Endothelial cell of umbilical vein (primary cell): Measurements from ENCODE around the gene ERVK3-1.

Experiments used
- EZH2 ChIP-seq: IDR thresholded peaks from 2 replicates; pipeline ENCODE4 v1.6.1; 2012; ENCODE audit warnings: borderline replicate concordance, low read depth, mild to moderate bottlenecking, moderate library complexity, low read length, inconsistent platforms; ENCODE audit not compliant: severe bottlenecking
- FOS ChIP-seq: IDR thresholded peaks from 2 replicates; pipeline ENCODE4 v1.6.1; 2011; ENCODE audit warnings: mild to moderate bottlenecking, low read length, moderate library complexity, borderline replicate concordance; ENCODE audit not compliant: insufficient read depth
- JUN ChIP-seq: IDR thresholded peaks from 2 replicates; pipeline ENCODE4 v1.6.1; 2011; ENCODE audit warnings: borderline replicate concordance, low read depth; ENCODE audit not compliant: insufficient read length, insufficient read depth
- MAX ChIP-seq: IDR thresholded peaks from 2 replicates; pipeline ENCODE4 v1.6.1; 2011; ENCODE audit not compliant: insufficient read depth, insufficient read length
- MYC ChIP-seq: IDR thresholded peaks from one replicate; pipeline ENCODE4 v1.6.1; 2011; ENCODE audit warnings: mild to moderate bottlenecking, low read depth, low read length
- POLR2A ChIP-seq: IDR thresholded peaks from 2 replicates; pipeline ENCODE4 v1.6.1; 2012; ENCODE audit warnings: low read depth, mild to moderate bottlenecking, control low read depth, low read length
- POLR2AphosphoS5 ChIP-seq: IDR thresholded peaks from 2 replicates; pipeline ENCODE4 v1.6.1; 2012; ENCODE audit warnings: low read depth, mild to moderate bottlenecking, control low read depth, low read length, moderate library complexity; ENCODE audit not compliant: insufficient read depth
- TF ChIP-seq, protein P1 (sequence below), 2 donors: IDR thresholded peaks; 1 replicate in 1 of 2; 2 replicates in 1 of 2; pipeline ENCODE4 v1.5.1; 2011; ENCODE audit warnings: low read length in 2 of 2, mild to moderate bottlenecking in 2 of 2, moderate library complexity in 2 of 2, control low read depth in 1 of 2, inconsistent platforms in 1 of 2, low read depth in 1 of 2; ENCODE audit not compliant: insufficient read depth in 1 of 2; ENCODE audit errors: extremely low read depth in 1 of 2

GRCh38 chr19:58330458-58330857 is 25.3 kb downstream of the ERVK3-1 start:
- TF ChIP-seq, protein P1, sequence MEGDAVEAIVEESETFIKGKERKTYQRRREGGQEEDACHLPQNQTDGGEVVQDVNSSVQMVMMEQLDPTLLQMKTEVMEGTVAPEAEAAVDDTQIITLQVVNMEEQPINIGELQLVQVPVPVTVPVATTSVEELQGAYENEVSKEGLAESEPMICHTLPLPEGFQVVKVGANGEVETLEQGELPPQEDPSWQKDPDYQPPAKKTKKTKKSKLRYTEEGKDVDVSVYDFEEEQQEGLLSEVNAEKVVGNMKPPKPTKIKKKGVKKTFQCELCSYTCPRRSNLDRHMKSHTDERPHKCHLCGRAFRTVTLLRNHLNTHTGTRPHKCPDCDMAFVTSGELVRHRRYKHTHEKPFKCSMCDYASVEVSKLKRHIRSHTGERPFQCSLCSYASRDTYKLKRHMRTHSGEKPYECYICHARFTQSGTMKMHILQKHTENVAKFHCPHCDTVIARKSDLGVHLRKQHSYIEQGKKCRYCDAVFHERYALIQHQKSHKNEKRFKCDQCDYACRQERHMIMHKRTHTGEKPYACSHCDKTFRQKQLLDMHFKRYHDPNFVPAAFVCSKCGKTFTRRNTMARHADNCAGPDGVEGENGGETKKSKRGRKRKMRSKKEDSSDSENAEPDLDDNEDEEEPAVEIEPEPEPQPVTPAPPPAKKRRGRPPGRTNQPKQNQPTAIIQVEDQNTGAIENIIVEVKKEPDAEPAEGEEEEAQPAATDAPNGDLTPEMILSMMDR (IDR thresholded peaks at IDR 0.05; ENCODE audit: extremely low read depth in 1 of 2, insufficient read depth in 1 of 2, low read depth in 1 of 2, low read length in 2 of 2): no peak
- TF ChIP-seq JUN: no peak
- TF ChIP-seq MYC: no peak
- no peak for TF ChIP-seq POLR2A
- no peak for TF ChIP-seq EZH2
- TF ChIP-seq POLR2AphosphoS5: no peak
- TF ChIP-seq MAX: no peak
- TF ChIP-seq FOS: no peak
